CD14-positive monocyte (primary cell): ENCODE results near the gene ARL15. TPM values are rescaled to one million over a fixed set of nuclear protein-coding genes. Genes with fewer than 3 reads are reported as not detected.

ENCODE experiments used
- DNase-seq, 3 donors: peaks; one replicate each; pipeline ENCODE4 v3.0.0-alpha.2; 2011 to 2022
- H2AFZ ChIP-seq: 2 replicates; pipeline ENCODE4 v1.6.0; 2012; ENCODE audit warnings: mild to moderate bottlenecking, low read depth, low read length, inconsistent platforms; ENCODE audit not compliant: insufficient read depth, poor library complexity, severe bottlenecking
- H3K27ac ChIP-seq, 2 donors: 1 replicate in 1 of 2; 2 replicates in 1 of 2; pipeline ENCODE4 v1.5.1; 2012 to 2013; ENCODE audit warnings: low read length in 2 of 2, control low read depth in 1 of 2, inconsistent platforms in 1 of 2, low read depth in 1 of 2, mild to moderate bottlenecking in 1 of 2
- H3K27me3 ChIP-seq, 2 donors: one replicate each; pipeline versions ENCODE4 v1.6.0 to v1.6.1; 2011 to 2013; ENCODE audit warnings: low read length in 2 of 2; ENCODE audit not compliant: control insufficient read depth in 2 of 2, insufficient read depth in 2 of 2
- H3K36me3 ChIP-seq, 2 donors: replicated peaks in 1 of 2; 1 replicate in 1 of 2; 2 replicates in 1 of 2; pipeline versions ENCODE4 v1.5.1 to v1.6.1; 2012 to 2013; ENCODE audit warnings: low read length in 2 of 2, control low read depth in 1 of 2, inconsistent platforms in 1 of 2, mild to moderate bottlenecking in 1 of 2; ENCODE audit not compliant: insufficient read depth in 2 of 2, control insufficient read depth in 1 of 2
- H3K4me1 ChIP-seq, 2 donors: 1 replicate in 1 of 2; 2 replicates in 1 of 2; pipeline versions ENCODE4 v1.5.1 to v1.6.1; 2012 to 2013; ENCODE audit warnings: low read length in 2 of 2, control low read depth in 1 of 2, inconsistent platforms in 1 of 2, mild to moderate bottlenecking in 1 of 2, moderate library complexity in 1 of 2; ENCODE audit not compliant: insufficient read depth in 2 of 2, control insufficient read depth in 1 of 2
- H3K4me2 ChIP-seq: replicated peaks from 2 replicates; pipeline ENCODE3; 2012; ENCODE audit warnings: low read length, moderate library complexity, mild to moderate bottlenecking; ENCODE audit not compliant: poor library complexity, severe bottlenecking; ENCODE audit errors: extremely low read depth
- H3K4me3 ChIP-seq, 3 experiments: fragments of 200-600 bp in 1 of 3; sonication (generic) in 1 of 3; replicated peaks in 1 of 3; 1 replicate in 2 of 3; 2 replicates in 1 of 3; pipeline ENCODE4 v1.5.1; 2011 to 2013; ENCODE audit warnings: low read length in 3 of 3, mild to moderate bottlenecking in 3 of 3, control low read depth in 2 of 3, low read depth in 2 of 3, inconsistent platforms in 1 of 3, moderate library complexity in 1 of 3
- H3K79me2 ChIP-seq: 2 replicates; pipeline ENCODE4 v1.6.0; 2012; ENCODE audit warnings: mild to moderate bottlenecking, control low read depth, inconsistent platforms, low read length, moderate library complexity; ENCODE audit not compliant: insufficient read depth
- H3K9ac ChIP-seq: 2 replicates; pipeline ENCODE4 v1.6.0; 2017; ENCODE audit warnings: low read length, mild to moderate bottlenecking; ENCODE audit not compliant: insufficient read depth, poor library complexity, severe bottlenecking
- H3K9me3 ChIP-seq, 2 donors: replicated peaks in 1 of 2; 1 replicate in 1 of 2; 2 replicates in 1 of 2; pipeline versions ENCODE4 v1.5.1 to v1.6.1; 2012 to 2013; ENCODE audit warnings: low read length in 2 of 2, control low read depth in 1 of 2; ENCODE audit not compliant: control insufficient read depth in 1 of 2, insufficient read depth in 1 of 2
- H4K20me1 ChIP-seq: 2 replicates; pipeline ENCODE4 v1.6.0; 2012; ENCODE audit warnings: mild to moderate bottlenecking, low read length, control low read depth, moderate library complexity; ENCODE audit not compliant: insufficient read depth
- H3K27ac Mint-ChIP-seq, 7 donors: one replicate each; pipeline ENCODE4 v1.8.0; 2020; ENCODE audit warnings: mild to moderate bottlenecking in 7 of 7, mixed read lengths in 7 of 7, moderate library complexity in 6 of 7, inconsistent platforms in 2 of 7
- H3K27me3 Mint-ChIP-seq, 3 donors: one replicate each; pipeline ENCODE4 v1.8.0; 2021 to 2022; ENCODE audit warnings: low read depth in 3 of 3, mild to moderate bottlenecking in 3 of 3, mixed read lengths in 3 of 3, moderate library complexity in 3 of 3, inconsistent platforms in 1 of 3
- H3K36me3 Mint-ChIP-seq, 2 donors: one replicate each; pipeline ENCODE4 v1.8.0; 2020; ENCODE audit warnings: mixed read lengths in 2 of 2, inconsistent platforms in 1 of 2, mild to moderate bottlenecking in 1 of 2
- H3K4me1 Mint-ChIP-seq: one replicate; pipeline ENCODE4 v1.8.0; 2020; ENCODE audit warnings: mild to moderate bottlenecking, mixed read lengths
- H3K4me3 Mint-ChIP-seq, 2 donors: one replicate each; pipeline ENCODE4 v1.8.0; 2020; ENCODE audit warnings: mild to moderate bottlenecking in 2 of 2, mixed read lengths in 2 of 2, moderate library complexity in 1 of 2
- H3K9me3 Mint-ChIP-seq, 7 donors: one replicate each; pipeline ENCODE4 v1.8.0; 2020 to 2022; ENCODE audit warnings: mixed read lengths in 7 of 7, mild to moderate bottlenecking in 6 of 7, moderate library complexity in 6 of 7, inconsistent platforms in 2 of 7
- CTCF ChIP-seq: fragments of 200-600 bp; IDR thresholded peaks from one replicate; pipeline ENCODE4 v1.8.0; 2022; ENCODE audit warnings: antibody characterized with exemption, mild to moderate bottlenecking
- WGBS: methylation state at CpG from one replicate; pipeline ENCODE4 v1.1.5; 2013; ENCODE audit warnings: missing lambda C conversion rate; ENCODE audit not compliant: insufficient coverage; 5-methylcytosine and 5-hydroxymethylcytosine counted together
- intact Hi-C, 2 donors: fragments of 100-400 bp; cut with micrococcal nuclease; formaldehyde crosslinking; loops; one replicate each; pipeline versions ENCODE4 v1.15.0 to v1.15.1; 2023
- polyA plus RNA-seq, 3 donors: library from polyadenylated mRNA; depleted of rRNA in 1 of 3; unstranded in 2 of 3; stranded (reverse) in 1 of 3; fragments of 300-500 nt in 2 of 3; fragments of >200 nt in 1 of 3; fragmentation: Illumina TruSeq in 2 of 3; gene quantifications; 1 replicate in 2 of 3; 2 replicates in 1 of 3; pipeline ENCODE4 v1.2.3, GENCODE V29; 2012 to 2021

ARL15 gene
- polyA plus RNA-seq, 3 donors: 10.5 to 27.6 (median 18.0) TPM

GRCh38 chr5:54306893-54307292, 3.5 kb downstream of the ARL15 start:
- Histone ChIP-seq H3K27ac (no peak overlapping the region), H3K9me3 (no peaks in the 10 kb centered on the region), H3K36me3 (no peaks in the 10 kb centered on the region), H3K4me1 (peaks cover 43 to 53% of the 10 kb centered on the region in 2 donors), H3K79me2 (peaks cover 80% of the 10 kb centered on the region), H3K9ac (no peak overlapping the region), H3K27me3 (no peaks in the 10 kb centered on the region), H2AFZ (no peak overlapping the region), H3K4me2 (no peak overlapping the region), H3K4me3 (no peak overlapping the region), H4K20me1 (peaks cover 51% of the 10 kb centered on the region)
- Mint-ChIP-seq H3K9me3 (no peaks in the 10 kb centered on the region), H3K4me3 (no peak overlapping the region), H3K36me3 (peaks cover 0 to 10% of the 10 kb centered on the region in 2 donors), H3K4me1 (peaks cover 64% of the 10 kb centered on the region), H3K27me3 (peaks cover 1 to 2% (median 2%) of the 10 kb centered on the region in 3 donors), H3K27ac (no peak overlapping the region)
- no CpG with 5 or more reads among the region's 1 CpG for WGBS
- no peak for DNase-seq
- TF ChIP-seq CTCF: no peak
- intact Hi-C loops: loop anchor here in 1 of 2 donors (10.0 kb wide), 1 partner anchor 1512 kb away; no protein-coding TSS in a partner anchor

GRCh38 chr5:54305737-54306136, 4.6 kb downstream of the ARL15 start:
- H3K9me3 ChIP-seq: no peaks in the 10 kb centered on the region
- no peaks in the 10 kb centered on the region for H3K9me3 Mint-ChIP-seq
- TF ChIP-seq CTCF: no peak
- H3K36me3 ChIP-seq: no peaks in the 10 kb centered on the region
- H3K4me3 Mint-ChIP-seq: no peak overlapping the region
- peaks cover 65% of the 10 kb centered on the region for H3K4me1 Mint-ChIP-seq
- H3K27ac Mint-ChIP-seq: no peak overlapping the region
- H3K36me3 Mint-ChIP-seq: peaks cover 0 to 12% of the 10 kb centered on the region in 2 donors
- no peak overlapping the region for H2AFZ ChIP-seq
- no peak for DNase-seq
- peaks cover 92% of the 10 kb centered on the region for H3K79me2 ChIP-seq
- peaks cover 59% of the 10 kb centered on the region for H4K20me1 ChIP-seq
- no peak overlapping the region for H3K4me2 ChIP-seq
- no peak overlapping the region for H3K27ac ChIP-seq
- peaks cover 0 to 2% (median 1%) of the 10 kb centered on the region in 3 donors for H3K27me3 Mint-ChIP-seq
- intact Hi-C loops: loop anchor here in 1 of 2 donors (10.0 kb wide), 1 partner anchor 1511 kb away; no protein-coding TSS in a partner anchor
- WGBS: no CpG with 5 or more reads among the region's 4 CpGs
- H3K4me3 ChIP-seq: no peak overlapping the region
- H3K9ac ChIP-seq: no peak overlapping the region
- peaks cover 45 to 54% of the 10 kb centered on the region in 2 donors for H3K4me1 ChIP-seq
- H3K27me3 ChIP-seq: no peaks in the 10 kb centered on the region
